Sigmoid colon (tissue), 4 donors: Measurements from ENCODE around the gene NR1I2.

ENCODE experiments used
- CTCF ChIP-seq, 4 experiments: fragments of 450-650 bp in 3 of 4; fragments of 200-600 bp in 1 of 4; IDR thresholded peaks; one replicate each; pipeline ENCODE4 v1.5.1; 2016 to 2019; ENCODE audit warnings: antibody characterized with exemption in 4 of 4, mild to moderate bottlenecking in 3 of 4, moderate library complexity in 2 of 4
- EP300 ChIP-seq, 4 donors: sonication (generic); formaldehyde crosslinking; IDR thresholded peaks; one replicate each; pipeline ENCODE4 v1.6.1; 2017; ENCODE audit warnings: antibody characterized with exemption in 4 of 4
- POLR2A ChIP-seq, 2 donors: fragments of 450-650 bp; IDR thresholded peaks; one replicate each; pipeline ENCODE4 v1.6.1; 2016; ENCODE audit warnings: antibody characterized with exemption in 2 of 2, mild to moderate bottlenecking in 2 of 2, moderate library complexity in 2 of 2
- POLR2AphosphoS5 ChIP-seq, 4 donors: sonication (generic); formaldehyde crosslinking; IDR thresholded peaks; one replicate each; pipeline ENCODE4 v1.6.1; 2017; ENCODE audit warnings: antibody characterized with exemption in 4 of 4

- TF ChIP-seq CTCF (IDR thresholded peaks at IDR 0.05) (no peak), EP300 (IDR thresholded peaks at IDR 0.05) (no peak), POLR2AphosphoS5 (IDR thresholded peaks at IDR 0.05) (no peak), POLR2A (IDR thresholded peaks at IDR 0.05) (no peak)
These were observed 18.9 kb downstream of the NR1I2 start for GRCh38 chr3:119800844-119801243.
